Measurements from ENCODE around the gene ANTKMT.
"Not testable (repeated sequence)": the region's sequence is repeated elsewhere in the genome, so short reads cannot be mapped to it uniquely, and the experiment has no call there.

Gene ANTKMT

GRCh38 chr16:728890-729744, 8.2 kb downstream of the ANTKMT start:
- no peak for DNase-seq

- DNase-seq = no peak
These were observed 9.1 kb downstream of the ANTKMT start for GRCh38 chr16:729768-730665.

- no peak for DNase-seq
These were observed 9.9 kb downstream of the ANTKMT start for GRCh38 chr16:730666-731509.

DNA sequence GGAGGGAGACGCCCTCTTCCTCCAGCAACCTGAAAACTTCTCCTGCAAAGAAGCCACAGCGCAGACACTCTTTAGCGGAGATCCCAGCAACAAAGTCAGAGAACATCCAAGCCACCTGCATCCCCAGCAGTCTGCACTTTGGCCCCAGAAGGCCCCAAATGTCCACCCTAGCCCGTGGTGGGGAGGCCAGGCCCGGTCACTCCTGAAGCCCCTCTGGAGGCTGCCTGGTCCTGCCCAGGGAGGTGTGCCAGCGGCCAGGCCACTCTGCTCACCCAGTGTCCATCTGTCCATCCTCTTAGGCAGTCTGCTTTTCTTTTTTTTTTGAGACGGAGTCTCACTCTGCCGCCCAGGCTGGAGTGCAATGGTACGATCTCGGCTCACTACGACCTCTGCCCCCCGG, 11.4 kb downstream of the ANTKMT start:
- no peak for DNase-seq

DNA sequence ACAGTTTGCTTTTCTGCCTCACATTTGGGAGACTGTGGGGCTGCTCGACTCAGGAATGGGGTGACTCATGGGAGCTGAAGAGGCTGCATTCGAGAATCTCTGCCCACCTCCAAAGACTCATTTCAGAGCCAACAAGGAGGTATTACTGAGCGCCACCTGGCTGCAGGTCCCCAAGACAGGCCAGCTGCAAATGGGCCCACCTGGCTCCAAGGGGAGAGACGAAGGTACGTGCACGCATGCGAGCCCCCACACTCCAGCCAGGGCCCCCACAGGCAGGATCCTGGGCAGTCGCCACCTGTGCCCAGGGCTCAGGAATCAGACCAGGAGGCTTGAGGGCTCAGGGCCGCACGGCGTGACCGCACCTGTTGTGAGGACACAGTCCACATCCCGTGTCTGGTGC, 12.0 kb downstream of the ANTKMT start:
- no peak for DNase-seq

GRCh38 chr16:733382-734207, 12.6 kb downstream of the ANTKMT start:
- DNase-seq = no peak

DNA sequence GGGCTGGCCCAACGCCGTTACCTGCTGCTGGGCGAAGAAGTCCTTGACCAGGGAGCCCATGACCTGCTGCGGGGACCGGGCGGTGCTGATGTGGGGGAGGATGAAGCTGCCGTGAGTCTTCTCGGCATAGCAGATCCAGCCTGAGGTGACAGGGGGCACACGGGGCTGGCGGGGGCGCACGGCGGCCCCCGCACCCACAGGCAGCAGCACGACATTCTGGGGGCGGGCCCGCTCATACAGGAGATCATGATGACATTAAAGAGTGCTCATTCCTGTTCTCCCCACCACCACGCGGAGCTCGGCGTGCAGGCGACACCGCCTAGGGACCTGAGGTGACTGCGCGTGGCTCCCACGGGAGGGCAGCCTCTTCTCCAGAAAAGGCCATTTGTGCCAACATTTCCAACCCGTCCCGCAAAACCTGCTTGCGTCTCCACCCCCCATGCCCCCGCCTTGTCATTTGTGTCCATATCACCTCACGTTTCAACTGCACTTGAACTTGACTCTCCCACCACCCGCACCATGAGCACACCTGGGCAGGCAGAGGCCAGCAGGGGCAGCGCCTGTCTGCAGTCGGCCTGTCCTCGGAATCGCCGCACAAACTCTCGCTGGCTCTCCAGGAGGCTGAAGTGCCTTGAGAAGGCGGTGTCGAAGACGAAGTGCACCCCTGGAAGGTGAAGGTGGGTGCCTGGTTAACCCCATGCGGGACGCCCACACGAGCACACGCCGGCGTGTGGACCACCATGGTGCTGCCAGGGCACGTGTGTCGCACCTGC, 13.4 kb downstream of the ANTKMT start:
- DNase-seq = no peak

DNA sequence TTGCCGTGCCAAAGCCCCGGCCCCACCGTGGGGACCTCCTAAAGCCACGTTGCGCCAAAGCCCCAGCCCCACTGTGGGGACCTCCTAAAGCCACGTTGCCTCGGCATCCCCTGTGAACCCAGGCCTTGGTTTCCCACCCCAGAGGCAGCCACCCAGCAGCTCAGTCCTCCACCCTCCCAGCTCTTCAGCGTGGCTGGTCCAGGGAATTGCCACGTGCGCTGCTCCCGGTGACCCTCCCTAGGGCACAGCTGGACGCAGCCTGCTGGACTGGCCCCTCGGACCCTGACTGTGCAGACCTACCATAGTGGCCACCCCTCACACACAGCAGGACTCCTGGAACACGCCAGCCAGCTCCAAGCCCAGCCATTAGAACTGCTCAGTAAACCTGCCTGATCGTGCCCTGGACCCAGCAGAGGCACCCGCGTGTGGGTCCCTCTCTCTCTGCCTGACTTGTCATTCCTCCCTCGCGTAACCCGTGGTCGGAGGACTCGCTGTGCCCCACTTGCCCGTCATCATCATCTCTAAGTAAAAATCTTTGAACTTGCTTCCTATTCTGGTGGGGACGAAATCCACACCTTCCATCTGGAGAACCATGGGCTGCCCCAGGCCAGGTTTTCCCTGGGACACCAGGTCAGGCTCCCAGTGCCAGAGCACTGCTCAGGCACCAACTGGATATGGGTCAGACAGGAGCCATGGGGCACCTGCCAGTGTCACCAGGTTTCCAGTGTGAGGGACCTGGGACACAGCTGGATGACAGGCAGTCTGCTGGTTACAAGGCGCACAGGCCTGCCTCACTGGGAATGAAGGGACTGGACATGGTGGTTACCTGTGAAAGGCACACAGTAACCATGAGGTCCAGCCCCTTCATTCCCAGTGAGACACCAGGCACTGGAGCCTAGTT, 14.3 kb downstream of the ANTKMT start:
- DNase-seq = no peak

- DNase-seq = no peak
These were observed 15.1 kb downstream of the ANTKMT start for GRCh38 chr16:735982-736453.

- no peak for DNase-seq
These were observed 16.1 kb downstream of the ANTKMT start for GRCh38 chr16:736936-737481.

DNA sequence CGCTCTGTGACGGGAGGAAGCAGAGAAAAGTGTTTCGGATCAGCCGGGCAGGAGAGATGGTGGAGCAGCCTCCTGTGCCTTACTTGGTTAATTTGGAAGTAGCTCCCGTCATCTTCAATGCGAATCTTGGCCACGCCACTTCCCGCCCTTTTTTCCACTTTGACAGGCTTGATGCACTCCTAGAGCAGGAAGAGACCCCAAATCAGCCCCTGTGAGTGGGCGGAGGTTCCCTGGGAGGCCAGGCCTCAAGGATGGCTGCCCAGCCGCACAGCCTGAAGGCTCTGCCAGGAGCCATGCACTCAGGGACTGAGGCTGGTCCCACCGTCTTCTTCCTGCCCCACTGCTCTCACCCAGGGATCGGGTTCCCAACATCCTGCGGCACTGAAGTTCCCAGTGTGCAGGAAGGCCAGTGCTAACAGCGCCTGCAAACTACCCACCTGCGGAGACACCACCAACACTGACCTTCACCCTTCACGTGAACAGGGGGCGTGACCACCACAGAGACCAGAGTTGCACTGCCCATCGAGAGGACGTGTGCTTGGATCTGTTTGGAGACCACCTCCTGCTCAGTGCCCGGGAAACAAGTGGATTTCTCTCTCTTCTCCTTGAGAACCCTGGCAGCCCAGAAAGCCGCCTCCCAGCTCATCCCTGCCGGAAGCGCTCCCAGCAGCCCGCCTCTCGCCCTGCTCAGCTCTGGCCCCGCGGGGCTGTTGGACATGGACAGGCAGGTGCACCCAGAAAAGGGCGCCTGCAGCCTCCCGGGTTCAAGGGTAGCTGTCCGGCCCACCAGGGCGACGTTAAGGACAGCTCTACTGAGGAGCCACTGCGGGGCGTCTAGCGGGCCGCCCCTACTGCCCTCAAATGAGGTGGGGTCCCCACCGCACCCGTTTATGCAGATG, 18.9 kb downstream of the ANTKMT start:
- DNase-seq = no peak

DNA sequence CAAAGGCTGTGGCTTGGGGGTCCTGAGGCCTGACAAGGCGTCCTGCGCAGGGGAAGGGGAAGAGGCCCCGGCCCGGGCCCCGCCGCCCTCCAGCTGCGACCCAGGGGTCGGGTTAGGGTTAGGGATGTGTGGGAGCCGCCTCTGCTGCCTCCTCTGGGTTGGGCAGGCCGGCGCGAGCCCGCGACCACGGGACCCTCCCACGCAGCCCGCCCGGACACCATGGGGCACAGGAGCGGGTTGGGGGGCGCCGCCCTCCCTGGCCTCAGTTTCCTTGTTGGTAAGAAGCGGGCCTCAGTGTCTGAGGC, 19.5 kb downstream of the ANTKMT start:
- no peak for DNase-seq

DNA sequence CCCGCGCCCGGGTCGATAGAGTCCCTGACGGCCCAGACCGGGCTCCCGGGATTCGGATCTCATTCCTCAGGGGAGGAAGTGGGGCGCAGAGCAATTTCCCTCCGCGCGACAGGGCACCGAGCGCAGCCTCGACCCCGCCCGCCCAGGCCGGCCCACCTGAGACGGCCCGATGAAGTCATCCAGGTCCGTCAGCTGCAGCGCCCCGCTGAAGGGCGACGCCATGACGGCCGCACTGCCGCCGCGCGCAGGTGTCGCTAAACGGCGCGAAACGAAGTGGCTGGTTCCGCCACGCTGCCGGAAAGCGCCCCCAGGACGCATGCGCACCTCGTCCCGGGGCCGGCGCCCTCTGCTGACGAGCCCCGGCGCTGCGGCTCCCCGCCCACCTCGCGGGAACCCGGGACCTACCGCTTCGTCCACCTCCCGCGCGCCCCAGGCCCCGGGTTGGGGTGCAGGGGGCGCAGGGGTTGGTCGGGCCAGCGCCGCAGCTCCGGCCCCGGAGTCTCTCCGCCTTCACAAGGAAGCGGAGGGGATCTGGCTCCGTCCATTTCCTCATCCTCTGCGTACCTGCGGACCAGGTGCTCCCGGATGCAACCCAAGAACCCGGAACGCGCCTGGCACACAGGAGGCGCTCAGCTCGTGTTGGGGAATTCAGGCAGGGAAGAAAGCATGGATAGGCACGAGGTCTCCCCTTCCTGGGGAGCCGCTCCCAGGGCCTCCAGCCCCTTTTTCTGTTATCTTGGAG, 20.0 kb downstream of the ANTKMT start, which contains the start of gene CIAO3:
CIAO3 (minus strand) TSS at position 234 of the 742 bp plus-strand sequence; CDS start at position 222, 12 bp downstream.
- peak; percentile 57 for DNase-seq

DNA sequence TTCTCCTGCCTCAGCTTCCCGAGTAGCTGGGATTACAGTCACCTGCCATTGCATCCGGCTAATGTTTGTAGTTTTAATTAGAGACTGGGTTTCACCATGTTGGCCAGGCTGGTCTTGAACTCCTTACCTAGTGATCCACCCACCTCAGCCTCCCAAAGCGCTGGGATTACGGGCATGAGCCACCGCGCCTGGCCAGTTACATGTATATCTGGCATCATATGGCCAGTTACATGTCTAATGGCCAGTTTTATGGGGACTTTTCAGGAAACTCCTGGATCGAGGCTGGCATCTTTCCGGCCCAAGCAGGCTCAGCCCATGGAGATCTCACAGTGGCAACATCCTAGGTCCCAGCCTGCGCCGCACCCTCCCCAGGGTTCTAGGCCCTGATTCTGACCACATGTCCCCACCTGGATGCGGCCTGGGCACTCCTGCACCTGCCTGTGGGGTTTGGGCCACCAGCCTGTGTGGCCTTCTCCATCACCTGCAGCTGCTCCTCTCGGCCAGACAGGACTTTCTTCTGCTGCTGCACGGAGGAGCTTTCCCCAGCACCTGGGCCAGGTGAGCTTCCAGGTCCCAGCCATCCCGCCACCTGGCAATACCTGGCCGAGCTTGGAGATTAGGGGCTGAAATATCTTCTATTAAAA, 21.2 kb downstream of the ANTKMT start:
- no peak for DNase-seq

DNA sequence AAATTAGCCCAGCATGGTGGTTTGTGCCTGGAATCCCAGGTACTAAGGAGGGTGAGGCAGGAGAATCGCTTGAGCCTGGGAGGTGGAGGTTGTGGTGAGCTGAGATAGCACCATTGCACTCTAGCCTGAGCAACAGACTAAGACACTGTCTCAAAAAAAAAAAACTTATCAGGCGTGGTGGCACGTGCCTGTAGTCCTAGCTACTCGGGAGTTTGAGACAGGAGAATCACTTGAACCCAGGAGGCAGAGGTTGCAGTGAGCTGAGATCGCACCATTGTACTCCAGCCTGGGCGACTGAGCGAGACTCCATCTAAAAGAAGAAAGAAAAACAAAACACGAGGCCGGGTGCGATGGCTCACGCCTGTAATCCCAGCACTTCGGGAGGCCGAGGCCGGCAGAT, 21.9 kb downstream of the ANTKMT start:
- not testable (repeated sequence) for DNase-seq

- no peak for DNase-seq
These were observed 23.0 kb downstream of the ANTKMT start for GRCh38 chr16:743794-744500.

DNA sequence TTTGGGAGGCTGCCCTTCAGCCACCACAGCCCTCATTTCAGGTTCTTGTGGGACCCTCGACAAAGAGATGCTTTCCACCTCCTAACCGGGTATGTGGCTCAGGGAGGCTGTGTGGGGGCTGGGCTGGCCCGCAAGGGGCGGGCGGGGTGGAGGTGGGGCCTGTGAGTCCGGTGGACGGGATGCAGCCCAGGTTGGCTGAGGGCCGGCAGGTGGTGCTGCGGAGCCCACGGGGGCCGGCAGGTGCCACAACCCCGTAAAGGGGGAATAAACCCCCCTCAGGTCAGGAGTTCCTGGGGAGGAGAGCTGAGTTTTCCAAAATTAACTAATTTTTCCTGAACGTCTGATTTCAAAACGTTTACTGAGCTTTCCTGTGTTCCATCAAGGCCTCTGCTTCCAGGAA, 24.8 kb downstream of the ANTKMT start:
- DNase-seq = no peak

All from NCI-H446 treated with DMSO at 0.1 percent for 48 hours (cell line).